PC-9 (cell line): ENCODE measurements around the gene HOXD11. TPM values are rescaled to one million over a fixed set of nuclear protein-coding genes. Genes with fewer than 3 reads are reported as not detected.

Source experiments
- BruUV-seq: library from RNA; stranded (reverse); fragments of 400-500 nt; replicated peaks from 2 replicates; lab custom pipeline; 2021; lab: Mats Ljungman, UMichigan
- CTCF ChIA-PET: fragments of 300-600 bp; sonication (Branson Sonifier 250); formaldehyde crosslinking; loops from one replicate; lab custom pipeline; 2022; ENCODE audit warnings: antibody characterized with exemption; lab: Charles Lee
- POLR2A ChIA-PET: fragments of 300-600 bp; sonication (Branson Sonifier 250); formaldehyde crosslinking; loops from one replicate; lab custom pipeline; 2022; ENCODE audit warnings: antibody characterized with exemption; ENCODE audit not compliant: unreplicated experiment; lab: Charles Lee
- DNase-seq, 2 experiments: peaks; one replicate each; pipeline versions ENCODE4 v3.0.0 to v3.0.0-alpha.2; 2015 to 2022; ENCODE audit warnings: mixed read lengths in 1 of 2
- H2AFZ ChIP-seq: fragments of 200-600 bp; sonication (generic); 2 replicates; pipeline ENCODE4 v1.8.1; 2017; ENCODE audit warnings: antibody characterized with exemption
- H3F3A ChIP-seq: fragments of 200-600 bp; sonication (generic); 2 replicates; pipeline ENCODE4 v1.8.1; 2017; ENCODE audit warnings: antibody characterized with exemption, mild to moderate bottlenecking, low read depth; ENCODE audit not compliant: insufficient read depth
- H3K27ac ChIP-seq: fragments of 200-600 bp; sonication (generic); 2 replicates; pipeline ENCODE4 v1.6.1; 2016; ENCODE audit warnings: mixed run types
- H3K27me3 ChIP-seq: fragments of 200-600 bp; sonication (generic); 2 replicates; pipeline ENCODE4 v1.6.1; 2016; ENCODE audit warnings: low read depth, mixed run types; ENCODE audit not compliant: insufficient read depth
- H3K36me3 ChIP-seq: fragments of 200-600 bp; sonication (generic); 2 replicates; pipeline ENCODE4 v1.6.1; 2016; ENCODE audit warnings: low read depth, mixed run types
- H3K4me1 ChIP-seq: fragments of 200-600 bp; sonication (generic); replicated peaks from 2 replicates; pipeline ENCODE4 v1.6.1; 2016; ENCODE audit warnings: mixed run types; ENCODE audit not compliant: insufficient read depth
- H3K4me2 ChIP-seq: fragments of 200-600 bp; sonication (generic); 2 replicates; pipeline ENCODE4 v1.6.1; 2017; ENCODE audit warnings: mixed run types
- H3K4me3 ChIP-seq: fragments of 200-600 bp; sonication (generic); 2 replicates; pipeline ENCODE4 v1.6.1; 2016; ENCODE audit warnings: mixed run types
- H3K79me2 ChIP-seq: fragments of 200-600 bp; sonication (generic); 2 replicates; pipeline ENCODE4 v1.6.1; 2017; ENCODE audit warnings: low read depth, mixed run types
- H3K9me2 ChIP-seq: fragments of 200-600 bp; sonication (generic); 2 replicates; pipeline ENCODE4 v1.8.1; 2017; ENCODE audit warnings: mild to moderate bottlenecking; ENCODE audit not compliant: insufficient read depth
- H3K9me3 ChIP-seq: fragments of 200-600 bp; sonication (generic); 2 replicates; pipeline ENCODE4 v1.8.1; 2016; ENCODE audit warnings: low read depth; ENCODE audit not compliant: insufficient read depth
- H4K20me1 ChIP-seq: fragments of 200-600 bp; sonication (generic); 2 replicates; pipeline ENCODE4 v1.8.1; 2017; ENCODE audit not compliant: insufficient read depth
- EZH2 ChIP-seq: fragments of 200-600 bp; sonication (generic); IDR thresholded peaks from 2 replicates; pipeline ENCODE4 v1.8.0; 2017; ENCODE audit warnings: antibody characterized with exemption, low read depth
- intact Hi-C: fragments of 100-400 bp; cut with micrococcal nuclease; formaldehyde crosslinking; loops from one replicate; pipeline ENCODE4 v1.10.0; 2022; ENCODE audit not compliant: unreplicated experiment
- total RNA-seq: library from RNA; stranded (reverse); gene quantifications from 2 replicates; pipeline ENCODE4 v1.2.3, GENCODE V29; 2021
- TF ChIP-seq, protein P1 (sequence below): fragments of 200-600 bp; sonication (generic); conservative IDR thresholded peaks from 2 replicates; pipeline ENCODE4 v1.6.1; 2017; ENCODE audit warnings: mixed run types, antibody characterized with exemption, mild to moderate bottlenecking, moderate library complexity

HOXD11 gene
- total RNA-seq, 1 experiment from 2014 or later, result not detected

DNA sequence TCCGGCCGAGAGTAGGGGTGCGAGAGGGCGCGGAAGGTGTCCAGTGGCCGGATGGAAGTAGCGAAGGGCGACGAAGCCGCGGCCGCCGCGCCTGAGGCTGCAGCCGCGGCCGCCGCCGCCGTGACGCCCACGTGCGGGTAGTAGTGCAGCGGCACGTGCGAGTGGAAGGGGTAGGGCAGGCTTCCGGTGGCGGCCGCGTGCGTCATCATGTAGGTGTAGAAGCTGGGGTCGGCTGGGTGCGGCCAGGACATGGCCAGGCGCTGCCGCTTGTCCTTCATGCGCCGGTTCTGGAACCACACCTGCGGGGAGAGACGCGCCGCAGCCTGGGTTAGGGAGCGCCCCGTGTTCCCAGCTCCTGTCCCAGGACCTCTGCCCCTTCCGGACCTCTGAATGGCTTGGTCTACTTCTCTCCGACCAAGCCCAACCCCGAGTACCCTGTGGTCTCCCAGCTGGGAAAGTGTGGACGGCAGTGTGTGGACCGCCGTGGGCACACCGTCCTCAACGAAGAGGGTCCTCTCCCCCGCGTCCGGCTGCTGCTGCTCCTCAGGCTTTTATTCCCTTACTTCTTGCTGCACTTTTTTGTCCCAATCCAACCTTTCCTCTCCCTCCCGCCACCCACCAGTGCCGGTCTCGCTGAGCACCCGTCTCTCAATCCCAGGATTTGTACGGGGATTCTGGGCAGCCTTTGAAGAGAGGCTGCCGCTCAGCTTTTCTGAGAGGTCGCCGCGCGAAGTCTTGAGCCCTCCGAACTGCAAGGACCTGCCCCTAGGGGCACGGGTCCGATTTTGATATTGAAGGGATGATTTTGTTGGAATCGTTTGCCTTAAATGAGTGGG lies 26.3 kb upstream of the HOXD11 start:
- Histone ChIP-seq H3K9me3 (no peaks in the 10 kb centered on the region; the same call in 1 of the 2 replicates), H4K20me1 (no peaks in the 10 kb centered on the region), H3K9me2 (no peaks in the 10 kb centered on the region), H3K36me3 (no peaks in the 10 kb centered on the region), H3K4me1 (no peaks in the 10 kb centered on the region), H3K4me2 (no peak overlapping the region), H3K4me3 (no peak overlapping the region), H3F3A (no peaks in the 10 kb centered on the region), H3K79me2 (no peaks in the 10 kb centered on the region), H2AFZ (no peak overlapping the region), H3K27me3 (peaks cover 42% of the 10 kb centered on the region), H3K27ac (no peak overlapping the region)
- BruUV-seq, result no TSS peak
- DNase-seq, result no peak
- ChIA-PET CTCF (no interaction called here), POLR2A (no interaction called here)
- TF ChIP-seq EZH2, result no peak
- TF ChIP-seq, protein P1, sequence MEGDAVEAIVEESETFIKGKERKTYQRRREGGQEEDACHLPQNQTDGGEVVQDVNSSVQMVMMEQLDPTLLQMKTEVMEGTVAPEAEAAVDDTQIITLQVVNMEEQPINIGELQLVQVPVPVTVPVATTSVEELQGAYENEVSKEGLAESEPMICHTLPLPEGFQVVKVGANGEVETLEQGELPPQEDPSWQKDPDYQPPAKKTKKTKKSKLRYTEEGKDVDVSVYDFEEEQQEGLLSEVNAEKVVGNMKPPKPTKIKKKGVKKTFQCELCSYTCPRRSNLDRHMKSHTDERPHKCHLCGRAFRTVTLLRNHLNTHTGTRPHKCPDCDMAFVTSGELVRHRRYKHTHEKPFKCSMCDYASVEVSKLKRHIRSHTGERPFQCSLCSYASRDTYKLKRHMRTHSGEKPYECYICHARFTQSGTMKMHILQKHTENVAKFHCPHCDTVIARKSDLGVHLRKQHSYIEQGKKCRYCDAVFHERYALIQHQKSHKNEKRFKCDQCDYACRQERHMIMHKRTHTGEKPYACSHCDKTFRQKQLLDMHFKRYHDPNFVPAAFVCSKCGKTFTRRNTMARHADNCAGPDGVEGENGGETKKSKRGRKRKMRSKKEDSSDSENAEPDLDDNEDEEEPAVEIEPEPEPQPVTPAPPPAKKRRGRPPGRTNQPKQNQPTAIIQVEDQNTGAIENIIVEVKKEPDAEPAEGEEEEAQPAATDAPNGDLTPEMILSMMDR, result no peak
- intact Hi-C loops, result no loop called here

DNA sequence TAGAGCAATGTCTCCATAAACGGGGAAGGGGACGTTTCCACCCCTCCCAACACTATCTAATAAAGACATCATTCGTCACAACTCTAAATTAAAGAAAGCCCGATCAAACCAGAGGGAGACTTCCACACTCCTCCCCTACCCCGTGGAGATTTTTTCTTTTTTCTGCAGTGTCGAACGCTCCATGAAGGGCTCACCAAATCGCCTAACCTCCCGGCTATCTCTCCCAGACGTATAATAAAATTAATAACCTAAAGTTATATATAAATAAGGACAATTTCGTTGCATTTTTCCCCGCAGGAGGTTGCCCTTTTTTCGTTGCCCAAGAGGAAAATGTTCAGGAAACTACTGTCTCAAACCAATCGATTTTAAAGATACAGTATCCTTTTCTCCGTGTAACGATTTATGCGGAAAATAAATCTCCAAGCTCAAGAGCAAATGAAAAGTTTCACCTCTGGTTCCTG lies 25.7 kb upstream of the HOXD11 start:
- CTCF ChIA-PET, result no interaction called here
- H3K79me2 ChIP-seq, result no peaks in the 10 kb centered on the region
- no TSS peak for BruUV-seq
- H3K4me2 ChIP-seq, result no peak overlapping the region
- H3K9me3 ChIP-seq, result no peaks in the 10 kb centered on the region; the same call in 1 of the 2 replicates
- no peaks in the 10 kb centered on the region for H3K36me3 ChIP-seq
- H4K20me1 ChIP-seq, result no peaks in the 10 kb centered on the region
- no peaks in the 10 kb centered on the region for H3K9me2 ChIP-seq
- H3K27ac ChIP-seq, result no peak overlapping the region
- no peak overlapping the region for H2AFZ ChIP-seq
- H3F3A ChIP-seq, result no peaks in the 10 kb centered on the region
- intact Hi-C loops, result no loop called here
- no peak for DNase-seq
- H3K4me3 ChIP-seq, result no peak overlapping the region
- TF ChIP-seq, protein P1, result no peak
- H3K27me3 ChIP-seq, result peaks cover 40% of the 10 kb centered on the region
- no peaks in the 10 kb centered on the region for H3K4me1 ChIP-seq
- POLR2A ChIA-PET, result no interaction called here

DNA sequence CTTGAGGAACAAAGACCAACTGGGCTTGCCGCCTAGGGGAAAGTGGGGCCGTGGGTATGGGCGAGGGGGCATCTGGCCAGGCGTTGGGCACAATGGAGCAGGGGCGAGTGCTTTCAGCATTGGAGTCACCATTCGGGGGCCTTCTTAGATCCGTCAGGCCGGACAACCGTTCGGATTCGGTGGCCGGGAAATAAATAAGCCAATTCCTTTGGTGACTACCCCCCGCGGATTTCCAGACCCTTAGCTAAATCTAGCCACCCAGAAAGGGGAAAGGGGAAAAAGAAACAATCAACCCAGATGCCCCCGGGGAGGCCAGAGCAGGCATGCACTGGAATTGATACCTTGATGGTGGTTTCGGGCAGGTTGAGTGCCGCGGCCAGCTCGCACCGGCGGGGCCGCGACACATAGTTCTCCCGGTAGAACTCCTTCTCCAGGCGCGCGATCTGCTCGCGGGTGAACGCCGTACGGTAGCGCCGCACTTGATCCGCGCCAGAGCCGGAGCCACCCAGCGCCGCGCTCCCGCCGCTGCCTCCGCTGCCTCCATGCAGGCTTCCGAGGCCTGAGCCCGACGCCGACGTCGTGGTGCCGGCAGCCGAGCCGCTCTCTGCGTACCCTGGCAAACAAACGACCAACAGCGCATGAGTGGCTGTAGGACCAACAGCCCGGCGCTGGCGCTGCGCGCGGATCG lies 25.1 kb upstream of the HOXD11 start:
- Histone ChIP-seq H3K36me3 (no peaks in the 10 kb centered on the region), H3K9me3 (no peaks in the 10 kb centered on the region; the same call in 1 of the 2 replicates), H2AFZ (no peak overlapping the region), H3K79me2 (no peaks in the 10 kb centered on the region), H3F3A (no peaks in the 10 kb centered on the region), H3K4me1 (no peaks in the 10 kb centered on the region), H4K20me1 (no peaks in the 10 kb centered on the region), H3K4me3 (no peak overlapping the region), H3K27ac (no peak overlapping the region), H3K9me2 (no peaks in the 10 kb centered on the region), H3K4me2 (no peak overlapping the region), H3K27me3 (peaks cover 40% of the 10 kb centered on the region)
- BruUV-seq, result no TSS peak
- no peak for DNase-seq
- TF ChIP-seq, protein P1, result no peak
- TF ChIP-seq EZH2, result no peak
- ChIA-PET CTCF (no interaction called here), POLR2A (no interaction called here)
- intact Hi-C loops, result no loop called here
